GM06990 (cell line): Measurements from ENCODE around the gene B4GALT1.

Source experiments
- DNase-seq: peaks from one replicate; pipeline ENCODE4 v3.0.0-alpha.2; 2011; ENCODE audit not compliant: insufficient read length; ENCODE audit errors: extremely low read depth
- H3K27me3 ChIP-seq: replicated peaks from 2 replicates; pipeline ENCODE4 v1.6.0; 2011; ENCODE audit warnings: low read length; ENCODE audit not compliant: control insufficient read depth, insufficient read depth
- H3K36me3 ChIP-seq: 2 replicates; pipeline ENCODE4 v1.5.1; 2011; ENCODE audit warnings: low read length; ENCODE audit not compliant: control insufficient read depth, insufficient read depth
- H3K4me3 ChIP-seq: replicated peaks from 2 replicates; pipeline ENCODE4 v1.5.1; 2011; ENCODE audit warnings: low read depth, mild to moderate bottlenecking, control low read depth, low read length
- TF ChIP-seq, protein P1 (sequence below): IDR thresholded peaks from 2 replicates; pipeline ENCODE4 v1.5.1; 2011; ENCODE audit warnings: low read length, control low read depth, mild to moderate bottlenecking, inconsistent platforms; ENCODE audit not compliant: insufficient read depth, poor library complexity, severe bottlenecking

Gene B4GALT1

DNA sequence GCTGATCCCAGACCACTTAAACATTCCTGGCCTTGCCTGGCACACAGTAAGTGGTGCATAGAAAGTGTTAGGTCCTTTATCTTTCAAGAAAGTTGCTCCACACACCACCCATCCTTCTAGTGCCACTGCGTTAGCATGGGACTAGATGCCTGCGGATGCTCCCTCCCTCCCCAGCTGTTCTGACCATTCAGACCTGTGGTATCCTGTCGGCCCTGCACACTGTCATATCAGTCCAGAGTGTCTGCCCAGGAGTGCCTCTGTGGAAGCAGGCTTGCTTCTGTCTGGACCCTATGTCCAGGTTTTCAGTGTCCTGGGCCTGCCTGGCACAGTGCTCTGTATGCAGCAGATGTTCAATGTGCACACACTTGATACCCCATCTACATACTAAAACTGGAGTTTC lies 52.4 kb downstream of the B4GALT1 start:
- Histone ChIP-seq H3K27me3 (no peaks in the 10 kb centered on the region), H3K4me3 (no peak overlapping the region), H3K36me3 (peaks cover 23% of the 10 kb centered on the region)
- TF ChIP-seq, protein P1, sequence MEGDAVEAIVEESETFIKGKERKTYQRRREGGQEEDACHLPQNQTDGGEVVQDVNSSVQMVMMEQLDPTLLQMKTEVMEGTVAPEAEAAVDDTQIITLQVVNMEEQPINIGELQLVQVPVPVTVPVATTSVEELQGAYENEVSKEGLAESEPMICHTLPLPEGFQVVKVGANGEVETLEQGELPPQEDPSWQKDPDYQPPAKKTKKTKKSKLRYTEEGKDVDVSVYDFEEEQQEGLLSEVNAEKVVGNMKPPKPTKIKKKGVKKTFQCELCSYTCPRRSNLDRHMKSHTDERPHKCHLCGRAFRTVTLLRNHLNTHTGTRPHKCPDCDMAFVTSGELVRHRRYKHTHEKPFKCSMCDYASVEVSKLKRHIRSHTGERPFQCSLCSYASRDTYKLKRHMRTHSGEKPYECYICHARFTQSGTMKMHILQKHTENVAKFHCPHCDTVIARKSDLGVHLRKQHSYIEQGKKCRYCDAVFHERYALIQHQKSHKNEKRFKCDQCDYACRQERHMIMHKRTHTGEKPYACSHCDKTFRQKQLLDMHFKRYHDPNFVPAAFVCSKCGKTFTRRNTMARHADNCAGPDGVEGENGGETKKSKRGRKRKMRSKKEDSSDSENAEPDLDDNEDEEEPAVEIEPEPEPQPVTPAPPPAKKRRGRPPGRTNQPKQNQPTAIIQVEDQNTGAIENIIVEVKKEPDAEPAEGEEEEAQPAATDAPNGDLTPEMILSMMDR = no peak
- DNase-seq = no peak

DNA sequence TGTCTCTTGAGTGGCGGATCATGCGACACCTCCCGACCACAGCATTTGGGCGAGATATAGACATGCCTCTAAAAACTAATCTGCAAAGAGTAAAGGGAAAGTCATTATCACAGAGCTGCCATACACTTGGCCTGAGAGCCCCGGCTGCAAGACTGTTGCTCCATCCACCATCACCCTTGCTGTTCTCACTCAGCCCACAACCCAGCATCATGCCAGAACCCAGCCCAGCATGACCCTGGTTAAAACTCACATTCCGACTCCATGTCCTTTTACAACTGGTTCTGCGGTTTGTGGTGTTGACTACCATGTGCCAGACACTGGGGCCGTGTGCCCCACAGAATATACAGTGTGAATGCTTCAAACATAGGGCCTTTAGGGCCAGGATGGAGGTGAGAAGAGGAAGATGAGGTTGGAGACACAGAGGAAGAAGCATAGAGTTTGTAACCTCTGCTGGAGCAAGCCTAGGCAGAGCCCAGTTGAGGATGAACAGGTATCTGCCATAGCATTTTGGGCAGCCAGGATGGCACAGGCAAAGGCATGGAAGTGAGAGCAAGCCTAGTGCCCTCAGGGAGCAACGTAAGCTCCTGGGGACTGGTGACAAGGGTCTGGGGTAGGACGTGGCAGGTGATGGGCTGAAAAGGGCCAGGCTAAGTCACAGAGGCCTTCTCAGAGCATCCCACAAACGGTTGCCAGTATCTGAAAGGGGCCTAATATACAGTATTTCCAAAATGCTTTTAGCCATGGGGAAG lies 53.2 kb downstream of the B4GALT1 start:
- no peak overlapping the region for H3K4me3 ChIP-seq
- TF ChIP-seq, protein P1 = no peak
- no peak for DNase-seq
- H3K36me3 ChIP-seq = peaks cover 25% of the 10 kb centered on the region
- no peaks in the 10 kb centered on the region for H3K27me3 ChIP-seq

DNA sequence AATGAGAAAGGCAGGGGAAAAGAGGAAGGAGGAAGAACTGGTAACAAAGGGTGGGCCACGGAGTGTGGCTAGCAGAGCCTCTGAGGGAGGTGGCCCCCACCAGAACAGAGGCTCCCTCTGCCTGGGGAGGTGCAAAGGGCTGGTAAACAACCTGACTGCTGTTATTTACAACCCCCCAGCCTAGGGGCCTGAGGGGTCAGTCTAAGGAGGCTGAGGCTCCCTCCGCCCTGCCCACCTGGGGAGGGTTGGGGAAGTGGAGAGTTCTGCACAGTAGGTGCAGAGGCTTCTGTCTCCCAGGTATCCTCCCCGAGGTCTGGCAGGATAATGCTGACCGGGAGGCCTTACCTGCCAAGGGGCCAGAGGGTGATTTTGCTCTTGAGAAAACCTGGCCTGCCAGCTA lies 55.0 kb downstream of the B4GALT1 start:
- TF ChIP-seq, protein P1 = no peak
- no peak overlapping the region for H3K4me3 ChIP-seq
- DNase-seq = no peak
- H3K36me3 ChIP-seq = peaks cover 25% of the 10 kb centered on the region
- no peaks in the 10 kb centered on the region for H3K27me3 ChIP-seq

DNA sequence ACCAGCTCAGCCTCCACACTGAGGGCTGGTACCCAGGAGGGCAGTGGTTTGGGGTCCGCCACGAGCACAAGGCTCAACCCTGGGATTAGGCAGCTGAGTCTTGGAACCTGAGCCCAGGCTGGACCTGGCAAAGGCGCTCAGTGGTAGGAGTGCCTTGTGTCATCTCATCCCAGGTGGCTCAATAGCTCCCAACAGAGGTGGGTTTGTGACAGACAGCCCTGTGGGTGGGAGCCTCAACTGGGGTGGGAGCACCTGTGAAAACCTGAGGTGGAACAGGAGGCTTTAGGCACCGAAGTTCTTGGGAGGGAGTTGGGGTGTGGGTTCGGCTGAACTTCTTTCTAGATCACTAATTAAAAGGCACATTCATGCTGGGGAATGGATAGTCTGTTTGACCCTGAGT lies 55.5 kb downstream of the B4GALT1 start:
- DNase-seq = no peak
- H3K4me3 ChIP-seq = no peak overlapping the region
- no peaks in the 10 kb centered on the region for H3K27me3 ChIP-seq
- peaks cover 25% of the 10 kb centered on the region for H3K36me3 ChIP-seq
- TF ChIP-seq, protein P1 = no peak

DNA sequence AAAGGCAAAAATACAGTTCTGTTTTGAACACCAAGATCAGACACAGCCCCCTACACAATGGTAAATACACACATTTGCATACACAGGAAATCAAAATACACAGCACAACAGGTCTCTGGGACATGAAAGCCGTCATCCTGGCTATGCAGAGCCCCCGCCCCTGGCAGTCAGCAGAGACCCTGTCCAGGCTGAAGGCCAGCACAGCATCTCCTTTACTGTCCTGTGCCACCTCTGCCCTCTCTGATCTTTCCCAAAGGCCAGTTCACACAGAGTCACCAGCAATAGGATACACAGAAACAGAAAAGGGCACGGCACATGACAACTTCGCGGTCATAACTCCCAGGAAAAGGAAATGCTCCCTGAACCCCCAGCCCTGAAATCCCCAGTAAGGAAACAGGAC lies 56.5 kb downstream of the B4GALT1 start:
- H3K36me3 ChIP-seq = peaks cover 25% of the 10 kb centered on the region
- H3K27me3 ChIP-seq = no peaks in the 10 kb centered on the region
- DNase-seq = no peak
- TF ChIP-seq, protein P1 = no peak
- H3K4me3 ChIP-seq = no peak overlapping the region
